ENCODE data around the gene TMEM255B. TPM values are rescaled to one million over a fixed set of nuclear protein-coding genes. Genes with fewer than 3 reads are reported as not detected.

The TMEM255B gene
- total RNA-seq, 1 experiment from 2014 or later: 7.7 TPM

- no peak overlapping the region for H3K27ac ChIP-seq (ENCODE audit: low read depth, low read length)
- H3K79me2 ChIP-seq (ENCODE audit: insufficient read depth, low read length): no peaks in the 10 kb centered on the region
- H3K4me1 ChIP-seq (ENCODE audit: control insufficient read depth in 1 of 2, insufficient read depth in 2 of 2, low read length in 2 of 2): peaks cover 12 to 16% of the 10 kb centered on the region in 2 experiments
- no peak overlapping the region for H3K4me2 ChIP-seq (ENCODE audit: low read length)
- CTCF ChIA-PET: no interaction called here
- no TSS peak for BruUV-seq (replicated peaks)
- no peak for TF ChIP-seq SIN3A (IDR thresholded peaks at IDR 0.05; ENCODE audit: low read depth)
- no peak for TF ChIP-seq TCF7L2 (IDR thresholded peaks at IDR 0.05; ENCODE audit: borderline replicate concordance, extremely low read depth, insufficient read depth, insufficient read length)
- no peak for TF ChIP-seq FOSL1 (IDR thresholded peaks at IDR 0.05; ENCODE audit: low read depth)
- no peak for TF ChIP-seq ZNF274 (IDR thresholded peaks at IDR 0.05; ENCODE audit: low read depth, low read length)
- no peak for TF ChIP-seq SP1 (IDR thresholded peaks at IDR 0.05; ENCODE audit: low read depth)
- no peak for TF ChIP-seq CTCF (IDR thresholded peaks at IDR 0.05 in 2 of 3, conservative IDR thresholded peaks at IDR 0.05 in 1 of 3; ENCODE audit: borderline replicate concordance in 1 of 3, insufficient read depth in 1 of 3, low read depth in 2 of 3, low read length in 2 of 3)
- TF ChIP-seq ELF1 (IDR thresholded peaks at IDR 0.05; ENCODE audit: borderline replicate concordance, low read depth): no peak
- no peak for TF ChIP-seq ZBTB33 (IDR thresholded peaks at IDR 0.05; ENCODE audit: extremely low read depth, insufficient replicate concordance, low read length)
- TF ChIP-seq ZFX (IDR thresholded peaks at IDR 0.05): no peak
- no peak for TF ChIP-seq EZH2 (IDR thresholded peaks at IDR 0.05)
- no peak for TF ChIP-seq YY1 (IDR thresholded peaks at IDR 0.05; ENCODE audit: extremely low read depth, insufficient replicate concordance, low read depth, low read length)
- TF ChIP-seq ATF3 (IDR thresholded peaks at IDR 0.05): no peak
- no peak for TF ChIP-seq EGR1 (IDR thresholded peaks at IDR 0.05; ENCODE audit: low read depth)
- no peak for TF ChIP-seq SRF (IDR thresholded peaks at IDR 0.05; ENCODE audit: low read depth)
- TF ChIP-seq JUND (IDR thresholded peaks at IDR 0.05): no peak
- TF ChIP-seq MAX (IDR thresholded peaks at IDR 0.05): no peak
- TF ChIP-seq POLR2AphosphoS5 (IDR thresholded peaks at IDR 0.05; ENCODE audit: low read depth, low read length): no peak
- TF ChIP-seq CBX3 (IDR thresholded peaks at IDR 0.05; ENCODE audit: low read depth): no peak
- TF ChIP-seq RAD21 (IDR thresholded peaks at IDR 0.05; ENCODE audit: low read depth): no peak
- no peaks in the 10 kb centered on the region for H3K9me3 ChIP-seq (ENCODE audit: control insufficient read depth in 1 of 2, insufficient read depth in 1 of 2, low read depth in 1 of 2, low read length in 2 of 2)
- POLR2A ChIA-PET: no interaction called here
- no peak for DNase-seq (ENCODE audit: low read depth, low spot score)
- intact Hi-C loops (cut with micrococcal nuclease): no loop called here
- H3K4me3 ChIP-seq (replicated peaks in 1 of 2; ENCODE audit: low read depth in 1 of 2, low read length in 2 of 2): no peak overlapping the region
- no peak for ATAC-seq
- H3K9me2 ChIP-seq (ENCODE audit: insufficient read depth): no peaks in the 10 kb centered on the region
- RAD21 ChIA-PET (ENCODE audit: low non-redundant PET in 1 of 2, low total read pairs in 2 of 2, uncharacterized antibody in 2 of 2, unreplicated experiment in 2 of 2): no interaction called here
- no peaks in the 10 kb centered on the region for H3K36me3 ChIP-seq (ENCODE audit: control insufficient read depth in 1 of 2, insufficient read depth in 2 of 2, low read length in 2 of 2)
- no peak overlapping the region for H3K9ac ChIP-seq (ENCODE audit: low read length)
- H3K27me3 ChIP-seq (ENCODE audit: insufficient read depth, low read length): no peaks in the 10 kb centered on the region
- H2AFZ ChIP-seq (ENCODE audit: low read depth, low read length, poor library complexity, severe bottlenecking): no peak overlapping the region
- no peaks in the 10 kb centered on the region for H4K20me1 ChIP-seq (ENCODE audit: insufficient read depth)
Observed at GRCh38 chr13:113787694-113788093, 28.7 kb downstream of the TMEM255B start.
